CD14-positive monocyte (primary cell): ENCODE results near the gene SCAMP4. TPM values are rescaled to one million over a fixed set of nuclear protein-coding genes. Genes with fewer than 3 reads are reported as not detected.
A peak's percentile ranks its signal among the peaks of the same experiment; 100 is the strongest.

ENCODE experiments used
- DNase-seq, 3 donors: peaks; one replicate each; pipeline ENCODE4 v3.0.0-alpha.2; 2011 to 2022
- H2AFZ ChIP-seq: 2 replicates; pipeline ENCODE4 v1.6.0; 2012; ENCODE audit warnings: mild to moderate bottlenecking, low read depth, low read length, inconsistent platforms; ENCODE audit not compliant: insufficient read depth, poor library complexity, severe bottlenecking
- H3K27ac ChIP-seq, 2 donors: 1 replicate in 1 of 2; 2 replicates in 1 of 2; pipeline ENCODE4 v1.5.1; 2012 to 2013; ENCODE audit warnings: low read length in 2 of 2, control low read depth in 1 of 2, inconsistent platforms in 1 of 2, low read depth in 1 of 2, mild to moderate bottlenecking in 1 of 2
- H3K27me3 ChIP-seq, 2 donors: one replicate each; pipeline versions ENCODE4 v1.6.0 to v1.6.1; 2011 to 2013; ENCODE audit warnings: low read length in 2 of 2; ENCODE audit not compliant: control insufficient read depth in 2 of 2, insufficient read depth in 2 of 2
- H3K36me3 ChIP-seq, 2 donors: replicated peaks in 1 of 2; 1 replicate in 1 of 2; 2 replicates in 1 of 2; pipeline versions ENCODE4 v1.5.1 to v1.6.1; 2012 to 2013; ENCODE audit warnings: low read length in 2 of 2, control low read depth in 1 of 2, inconsistent platforms in 1 of 2, mild to moderate bottlenecking in 1 of 2; ENCODE audit not compliant: insufficient read depth in 2 of 2, control insufficient read depth in 1 of 2
- H3K4me1 ChIP-seq, 2 donors: 1 replicate in 1 of 2; 2 replicates in 1 of 2; pipeline versions ENCODE4 v1.5.1 to v1.6.1; 2012 to 2013; ENCODE audit warnings: low read length in 2 of 2, control low read depth in 1 of 2, inconsistent platforms in 1 of 2, mild to moderate bottlenecking in 1 of 2, moderate library complexity in 1 of 2; ENCODE audit not compliant: insufficient read depth in 2 of 2, control insufficient read depth in 1 of 2
- H3K4me2 ChIP-seq: replicated peaks from 2 replicates; pipeline ENCODE3; 2012; ENCODE audit warnings: low read length, moderate library complexity, mild to moderate bottlenecking; ENCODE audit not compliant: poor library complexity, severe bottlenecking; ENCODE audit errors: extremely low read depth
- H3K4me3 ChIP-seq, 3 experiments: fragments of 200-600 bp in 1 of 3; sonication (generic) in 1 of 3; replicated peaks in 1 of 3; 1 replicate in 2 of 3; 2 replicates in 1 of 3; pipeline ENCODE4 v1.5.1; 2011 to 2013; ENCODE audit warnings: low read length in 3 of 3, mild to moderate bottlenecking in 3 of 3, control low read depth in 2 of 3, low read depth in 2 of 3, inconsistent platforms in 1 of 3, moderate library complexity in 1 of 3
- H3K79me2 ChIP-seq: 2 replicates; pipeline ENCODE4 v1.6.0; 2012; ENCODE audit warnings: mild to moderate bottlenecking, control low read depth, inconsistent platforms, low read length, moderate library complexity; ENCODE audit not compliant: insufficient read depth
- H3K9ac ChIP-seq: 2 replicates; pipeline ENCODE4 v1.6.0; 2017; ENCODE audit warnings: low read length, mild to moderate bottlenecking; ENCODE audit not compliant: insufficient read depth, poor library complexity, severe bottlenecking
- H3K9me3 ChIP-seq, 2 donors: replicated peaks in 1 of 2; 1 replicate in 1 of 2; 2 replicates in 1 of 2; pipeline versions ENCODE4 v1.5.1 to v1.6.1; 2012 to 2013; ENCODE audit warnings: low read length in 2 of 2, control low read depth in 1 of 2; ENCODE audit not compliant: control insufficient read depth in 1 of 2, insufficient read depth in 1 of 2
- H4K20me1 ChIP-seq: 2 replicates; pipeline ENCODE4 v1.6.0; 2012; ENCODE audit warnings: mild to moderate bottlenecking, low read length, control low read depth, moderate library complexity; ENCODE audit not compliant: insufficient read depth
- H3K27ac Mint-ChIP-seq, 7 donors: one replicate each; pipeline ENCODE4 v1.8.0; 2020; ENCODE audit warnings: mild to moderate bottlenecking in 7 of 7, mixed read lengths in 7 of 7, moderate library complexity in 6 of 7, inconsistent platforms in 2 of 7
- H3K27me3 Mint-ChIP-seq, 3 donors: one replicate each; pipeline ENCODE4 v1.8.0; 2021 to 2022; ENCODE audit warnings: low read depth in 3 of 3, mild to moderate bottlenecking in 3 of 3, mixed read lengths in 3 of 3, moderate library complexity in 3 of 3, inconsistent platforms in 1 of 3
- H3K36me3 Mint-ChIP-seq, 2 donors: one replicate each; pipeline ENCODE4 v1.8.0; 2020; ENCODE audit warnings: mixed read lengths in 2 of 2, inconsistent platforms in 1 of 2, mild to moderate bottlenecking in 1 of 2
- H3K4me1 Mint-ChIP-seq: one replicate; pipeline ENCODE4 v1.8.0; 2020; ENCODE audit warnings: mild to moderate bottlenecking, mixed read lengths
- H3K4me3 Mint-ChIP-seq, 2 donors: one replicate each; pipeline ENCODE4 v1.8.0; 2020; ENCODE audit warnings: mild to moderate bottlenecking in 2 of 2, mixed read lengths in 2 of 2, moderate library complexity in 1 of 2
- H3K9me3 Mint-ChIP-seq, 7 donors: one replicate each; pipeline ENCODE4 v1.8.0; 2020 to 2022; ENCODE audit warnings: mixed read lengths in 7 of 7, mild to moderate bottlenecking in 6 of 7, moderate library complexity in 6 of 7, inconsistent platforms in 2 of 7
- CTCF ChIP-seq: fragments of 200-600 bp; IDR thresholded peaks from one replicate; pipeline ENCODE4 v1.8.0; 2022; ENCODE audit warnings: antibody characterized with exemption, mild to moderate bottlenecking
- WGBS: methylation state at CpG from one replicate; pipeline ENCODE4 v1.1.5; 2013; ENCODE audit warnings: missing lambda C conversion rate; ENCODE audit not compliant: insufficient coverage; 5-methylcytosine and 5-hydroxymethylcytosine counted together
- intact Hi-C, 2 donors: fragments of 100-400 bp; cut with micrococcal nuclease; formaldehyde crosslinking; loops; one replicate each; pipeline versions ENCODE4 v1.15.0 to v1.15.1; 2023
- polyA plus RNA-seq, 3 donors: library from polyadenylated mRNA; depleted of rRNA in 1 of 3; unstranded in 2 of 3; stranded (reverse) in 1 of 3; fragments of 300-500 nt in 2 of 3; fragments of >200 nt in 1 of 3; fragmentation: Illumina TruSeq in 2 of 3; gene quantifications; 1 replicate in 2 of 3; 2 replicates in 1 of 3; pipeline ENCODE4 v1.2.3, GENCODE V29; 2012 to 2021

The SCAMP4 gene
- polyA plus RNA-seq, 3 donors, result 11.9 to 39.4 (median 15.4) TPM

GRCh38 chr19:1970003-1970805 is 65.0 kb downstream of the SCAMP4 start:
- DNase-seq, result no peak
- Histone ChIP-seq H2AFZ (no peak overlapping the region), H3K4me3 (no peak overlapping the region), H3K4me2 (no peak overlapping the region), H3K36me3 (peaks cover 32 to 56% of the 10 kb centered on the region in 2 donors), H3K27ac (no peak overlapping the region), H3K9ac (no peak overlapping the region), H3K9me3 (no peaks in the 10 kb centered on the region), H3K79me2 (peaks cover 81% of the 10 kb centered on the region), H4K20me1 (peaks cover 96% of the 10 kb centered on the region), H3K4me1 (no peaks in the 10 kb centered on the region), H3K27me3 (no peaks in the 10 kb centered on the region)
- TF ChIP-seq CTCF, result no peak
- no peak overlapping the region for H3K4me3 Mint-ChIP-seq
- intact Hi-C loops, result no loop called here
- no peaks in the 10 kb centered on the region for H3K9me3 Mint-ChIP-seq
- peaks cover 0 to 4% (median 1%) of the 10 kb centered on the region in 3 donors for H3K27me3 Mint-ChIP-seq
- H3K4me1 Mint-ChIP-seq, result peaks cover 6% of the 10 kb centered on the region
- peaks cover 37 to 51% of the 10 kb centered on the region in 2 donors for H3K36me3 Mint-ChIP-seq
- WGBS, result 88% methylated on average over 31 of the region's 38 CpGs
- H3K27ac Mint-ChIP-seq, result peak overlapping the region in 2 of 7 donors; percentile 46 to 58

GRCh38 chr19:1970806-1971502 is 65.8 kb downstream of the SCAMP4 start:
- H3K79me2 ChIP-seq, result peaks cover 85% of the 10 kb centered on the region
- Mint-ChIP-seq H3K36me3 (peaks cover 39 to 58% of the 10 kb centered on the region in 2 donors), H3K4me1 (peaks cover 5% of the 10 kb centered on the region), H3K27ac (peak overlapping the region in 1 of 7 donors; percentile 58), H3K9me3 (no peaks in the 10 kb centered on the region), H3K4me3 (no peak overlapping the region), H3K27me3 (peaks cover 0 to 4% (median under 1%) of the 10 kb centered on the region in 3 donors)
- TF ChIP-seq CTCF, result no peak
- no peaks in the 10 kb centered on the region for H3K4me1 ChIP-seq
- no peak overlapping the region for H3K27ac ChIP-seq
- WGBS, result 98% methylated on average over 21 of the region's 27 CpGs
- no peak overlapping the region for H2AFZ ChIP-seq
- H3K4me2 ChIP-seq, result no peak overlapping the region
- H3K9me3 ChIP-seq, result no peaks in the 10 kb centered on the region
- H3K4me3 ChIP-seq, result no peak overlapping the region
- no peaks in the 10 kb centered on the region for H3K27me3 ChIP-seq
- H4K20me1 ChIP-seq, result peaks cover 96% of the 10 kb centered on the region
- H3K36me3 ChIP-seq, result peaks cover 39 to 58% of the 10 kb centered on the region in 2 donors
- no peak for DNase-seq
- no peak overlapping the region for H3K9ac ChIP-seq
- intact Hi-C loops, result no loop called here
